ENCODE results near the gene FBXO33. TPM values are rescaled to one million over a fixed set of nuclear protein-coding genes. Genes with fewer than 3 reads are reported as not detected.

The FBXO33 gene
- total and polyA plus RNA-seq, 9 donors, result 5.4 to 22.2 (median 9.0) TPM

DNA sequence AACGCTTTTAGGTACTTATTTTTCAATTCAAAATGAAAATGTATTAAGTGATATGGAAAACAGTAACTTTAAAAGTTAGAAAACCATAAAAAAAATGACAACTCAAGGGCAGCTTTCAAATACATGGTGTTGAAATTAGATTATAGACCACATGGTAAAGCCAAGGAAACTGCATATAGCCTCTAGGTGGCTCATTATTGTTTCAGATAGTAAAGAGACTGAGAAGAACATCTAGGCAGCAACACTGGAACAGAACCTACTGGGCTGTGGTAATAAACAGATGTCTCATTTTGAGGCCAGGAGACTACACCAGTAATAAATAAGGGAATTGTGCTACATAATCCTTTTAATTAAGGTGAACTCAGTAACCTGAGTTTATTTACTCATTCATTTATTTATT, 13.0 kb downstream of the FBXO33 start:
- no peak overlapping the region for H3K4me3 ChIP-seq
- intact Hi-C loops (cut with DNase I), result no loop called here
- H3K36me3 ChIP-seq, result no peaks in the 10 kb centered on the region
- TF ChIP-seq, protein P1, sequence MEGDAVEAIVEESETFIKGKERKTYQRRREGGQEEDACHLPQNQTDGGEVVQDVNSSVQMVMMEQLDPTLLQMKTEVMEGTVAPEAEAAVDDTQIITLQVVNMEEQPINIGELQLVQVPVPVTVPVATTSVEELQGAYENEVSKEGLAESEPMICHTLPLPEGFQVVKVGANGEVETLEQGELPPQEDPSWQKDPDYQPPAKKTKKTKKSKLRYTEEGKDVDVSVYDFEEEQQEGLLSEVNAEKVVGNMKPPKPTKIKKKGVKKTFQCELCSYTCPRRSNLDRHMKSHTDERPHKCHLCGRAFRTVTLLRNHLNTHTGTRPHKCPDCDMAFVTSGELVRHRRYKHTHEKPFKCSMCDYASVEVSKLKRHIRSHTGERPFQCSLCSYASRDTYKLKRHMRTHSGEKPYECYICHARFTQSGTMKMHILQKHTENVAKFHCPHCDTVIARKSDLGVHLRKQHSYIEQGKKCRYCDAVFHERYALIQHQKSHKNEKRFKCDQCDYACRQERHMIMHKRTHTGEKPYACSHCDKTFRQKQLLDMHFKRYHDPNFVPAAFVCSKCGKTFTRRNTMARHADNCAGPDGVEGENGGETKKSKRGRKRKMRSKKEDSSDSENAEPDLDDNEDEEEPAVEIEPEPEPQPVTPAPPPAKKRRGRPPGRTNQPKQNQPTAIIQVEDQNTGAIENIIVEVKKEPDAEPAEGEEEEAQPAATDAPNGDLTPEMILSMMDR (IDR thresholded peaks at IDR 0.05), result no peak
- no peak for TF ChIP-seq EP300 (IDR thresholded peaks at IDR 0.05)
- TF ChIP-seq POLR2A (IDR thresholded peaks at IDR 0.05), result no peak
- H3K9me3 ChIP-seq, result no peaks in the 10 kb centered on the region
- 93% methylated on average over 1 of the region's 1 CpG for WGBS, 3 donors
- DNase-seq, result no peak
- no peaks in the 10 kb centered on the region for H3K27me3 ChIP-seq
- H3K27ac ChIP-seq, result no peak overlapping the region
- H3K4me1 ChIP-seq (ENCODE audit: insufficient read depth), result peaks cover 1% of the 10 kb centered on the region

GRCh38 chr14:39417014-39417413, 15.2 kb downstream of the FBXO33 start:
- Histone ChIP-seq H3K27ac (no peak overlapping the region), H3K9me3 (no peaks in the 10 kb centered on the region), H3K4me1 (ENCODE audit: insufficient read depth) (no peaks in the 10 kb centered on the region), H3K36me3 (no peaks in the 10 kb centered on the region), H3K27me3 (no peaks in the 10 kb centered on the region), H3K4me3 (no peak overlapping the region)
- TF ChIP-seq EP300 (IDR thresholded peaks at IDR 0.05) (no peak), POLR2A (IDR thresholded peaks at IDR 0.05) (no peak)
- TF ChIP-seq, protein P1 (IDR thresholded peaks at IDR 0.05), result no peak
- 92 to 97% (median 93%) methylated on average over 2 of the region's 2 CpGs for WGBS, 3 donors
- no peak for DNase-seq
- intact Hi-C loops (cut with DNase I), result no loop called here

GRCh38 chr14:39416072-39416471, 16.2 kb downstream of the FBXO33 start:
- intact Hi-C loops (cut with DNase I), result no loop called here
- TF ChIP-seq EP300 (IDR thresholded peaks at IDR 0.05) (no peak), POLR2A (IDR thresholded peaks at IDR 0.05) (no peak)
- TF ChIP-seq, protein P1 (IDR thresholded peaks at IDR 0.05), result no peak

DNA sequence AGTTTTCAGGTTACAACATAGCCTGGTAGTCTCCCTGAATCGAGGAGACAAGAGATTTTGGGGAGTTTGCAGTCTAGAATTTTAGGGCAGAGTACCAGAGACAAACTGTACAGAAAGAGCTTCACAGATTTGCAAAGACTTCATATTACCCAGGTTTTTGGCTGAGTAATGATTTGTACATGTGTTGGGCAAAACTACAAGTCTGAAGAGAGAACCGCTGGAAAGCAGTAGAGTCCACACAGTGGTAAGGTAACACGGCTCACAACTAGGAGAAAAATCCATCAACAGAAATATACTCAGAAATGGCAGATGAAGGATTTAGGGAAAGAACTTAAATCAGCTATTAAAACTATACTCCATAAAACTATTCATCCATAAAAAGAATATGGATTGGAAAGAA, 25.7 kb downstream of the FBXO33 start:
- H3K4me1 ChIP-seq (ENCODE audit: insufficient read depth), result no peaks in the 10 kb centered on the region
- DNase-seq, result no peak
- intact Hi-C loops (cut with DNase I), result no loop called here
- TF ChIP-seq EP300 (IDR thresholded peaks at IDR 0.05), result no peak
- no peak for TF ChIP-seq POLR2A (IDR thresholded peaks at IDR 0.05)
- TF ChIP-seq, protein P1 (IDR thresholded peaks at IDR 0.05), result no peak
- no peak overlapping the region for H3K4me3 ChIP-seq
- no peaks in the 10 kb centered on the region for H3K27me3 ChIP-seq
- WGBS, 3 donors, result 57 to 68% (median 58%) methylated on average over 3 of the region's 3 CpGs
- H3K27ac ChIP-seq, result no peak overlapping the region
- no peaks in the 10 kb centered on the region for H3K36me3 ChIP-seq
- no peaks in the 10 kb centered on the region for H3K9me3 ChIP-seq

More at GRCh38 chr14:39416072-39416471, 16.2 kb downstream of the FBXO33 start:
- H3K4me3 ChIP-seq, result no peak overlapping the region
- H3K36me3 ChIP-seq, result no peaks in the 10 kb centered on the region
- no peak overlapping the region for H3K27ac ChIP-seq
- WGBS, 3 donors, result 92 to 100% (median 92%) methylated on average over 1 of the region's 1 CpG
- H3K27me3 ChIP-seq, result no peaks in the 10 kb centered on the region
- no peaks in the 10 kb centered on the region for H3K4me1 ChIP-seq (ENCODE audit: insufficient read depth)
- H3K9me3 ChIP-seq, result no peaks in the 10 kb centered on the region
- DNase-seq, result no peak

Measured in ovary (tissue), 9 donors.